Neuron (in vitro differentiated cells): Measurements from ENCODE around the gene WNT9A.
"Not testable (repeated sequence)": the region's sequence is repeated elsewhere in the genome, so short reads cannot be mapped to it uniquely, and the experiment has no call there.

Experiments used
- H2AFZ ChIP-seq: one replicate; pipeline ENCODE4 v1.6.1; 2013; ENCODE audit warnings: low read depth, mild to moderate bottlenecking, inconsistent platforms, low read length, moderate library complexity
- H3K27me3 ChIP-seq: one replicate; pipeline ENCODE4 v1.6.1; 2013; ENCODE audit warnings: low read length; ENCODE audit not compliant: insufficient read depth
- H3K36me3 ChIP-seq: one replicate; pipeline ENCODE4 v1.6.1; 2013; ENCODE audit warnings: low read length; ENCODE audit not compliant: insufficient read depth
- H3K4me1 ChIP-seq: one replicate; pipeline ENCODE4 v1.6.1; 2013; ENCODE audit warnings: low read length; ENCODE audit not compliant: insufficient read depth
- H3K4me3 ChIP-seq: 2 replicates; pipeline ENCODE4 v1.5.1; 2013; ENCODE audit warnings: mild to moderate bottlenecking, low read length, moderate library complexity
- H3K9me3 ChIP-seq: one replicate; pipeline ENCODE4 v1.6.1; 2013; ENCODE audit warnings: low read length

WNT9A gene

GRCh38 chr1:227886993-227887696 is 60.6 kb downstream of the WNT9A start:
- H3K4me1 ChIP-seq: peaks cover 5% of the 10 kb centered on the region
- H3K4me3 ChIP-seq: no peak overlapping the region
- H3K9me3 ChIP-seq: no peaks in the 10 kb centered on the region
- peak overlapping the region; percentile 59 for H2AFZ ChIP-seq
- no peaks in the 10 kb centered on the region for H3K36me3 ChIP-seq
- H3K27me3 ChIP-seq: no peaks in the 10 kb centered on the region

GRCh38 chr1:227886503-227886961 is 61.2 kb downstream of the WNT9A start:
- no peaks in the 10 kb centered on the region for H3K27me3 ChIP-seq
- no peaks in the 10 kb centered on the region for H3K36me3 ChIP-seq
- peaks cover 5% of the 10 kb centered on the region for H3K4me1 ChIP-seq
- no peaks in the 10 kb centered on the region for H3K9me3 ChIP-seq
- peak overlapping the region; percentile 59 for H2AFZ ChIP-seq
- no peak overlapping the region for H3K4me3 ChIP-seq

- Histone ChIP-seq H2AFZ (no peak overlapping the region), H3K4me1 (peaks cover 5% of the 10 kb centered on the region), H3K36me3 (no peaks in the 10 kb centered on the region), H3K9me3 (no peaks in the 10 kb centered on the region), H3K4me3 (no peak overlapping the region), H3K27me3 (no peaks in the 10 kb centered on the region)
These were observed 61.9 kb downstream of the WNT9A start for GRCh38 chr1:227885648-227886502.

- peaks cover 2% of the 10 kb centered on the region for H3K27me3 ChIP-seq
- H2AFZ ChIP-seq: no peak overlapping the region
- H3K4me1 ChIP-seq: peaks cover 5% of the 10 kb centered on the region
- H3K4me3 ChIP-seq: no peak overlapping the region
- H3K9me3 ChIP-seq: no peaks in the 10 kb centered on the region
- H3K36me3 ChIP-seq: no peaks in the 10 kb centered on the region
These were observed 62.5 kb downstream of the WNT9A start for GRCh38 chr1:227885135-227885647.

- H3K36me3 ChIP-seq: no peaks in the 10 kb centered on the region
- H3K4me1 ChIP-seq: peaks cover 5% of the 10 kb centered on the region
- no peak overlapping the region for H2AFZ ChIP-seq
These were observed 63.2 kb downstream of the WNT9A start for GRCh38 chr1:227884370-227885134.

GRCh38 chr1:227883641-227884301 is 64.0 kb downstream of the WNT9A start:
- no peak overlapping the region for H3K4me3 ChIP-seq
- H3K36me3 ChIP-seq: no peaks in the 10 kb centered on the region
- peaks cover 4% of the 10 kb centered on the region for H3K27me3 ChIP-seq
- no peaks in the 10 kb centered on the region for H3K9me3 ChIP-seq
- no peak overlapping the region for H2AFZ ChIP-seq
- H3K4me1 ChIP-seq: peaks cover 5% of the 10 kb centered on the region

More at GRCh38 chr1:227884370-227885134, 63.2 kb downstream of the WNT9A start:
- Histone ChIP-seq H3K4me3 (no peak overlapping the region), H3K27me3 (peaks cover 4% of the 10 kb centered on the region), H3K9me3 (no peaks in the 10 kb centered on the region)

GRCh38 chr1:227883073-227883520 is 64.6 kb downstream of the WNT9A start:
- no peaks in the 10 kb centered on the region for H3K9me3 ChIP-seq
- H3K27me3 ChIP-seq: peaks cover 4% of the 10 kb centered on the region
- H2AFZ ChIP-seq: no peak overlapping the region
- no peaks in the 10 kb centered on the region for H3K36me3 ChIP-seq
- no peak overlapping the region for H3K4me3 ChIP-seq
- peaks cover 5% of the 10 kb centered on the region for H3K4me1 ChIP-seq

- no peaks in the 10 kb centered on the region for H3K9me3 ChIP-seq
- no peaks in the 10 kb centered on the region for H3K36me3 ChIP-seq
- H3K4me1 ChIP-seq: no peaks in the 10 kb centered on the region
- peaks cover 4% of the 10 kb centered on the region for H3K27me3 ChIP-seq
- no peak overlapping the region for H3K4me3 ChIP-seq
- H2AFZ ChIP-seq: no peak overlapping the region
These were observed 67.3 kb downstream of the WNT9A start for GRCh38 chr1:227880342-227880924.

GRCh38 chr1:227877810-227878209 is 69.9 kb downstream of the WNT9A start:
- H3K9me3 ChIP-seq, H3K27me3 ChIP-seq, H3K36me3 ChIP-seq, H2AFZ ChIP-seq, H3K4me1 ChIP-seq, H3K4me3 ChIP-seq: not testable (repeated sequence)

- H3K4me1 ChIP-seq, H3K36me3 ChIP-seq, H3K4me3 ChIP-seq, H3K9me3 ChIP-seq, H2AFZ ChIP-seq, H3K27me3 ChIP-seq: not testable (repeated sequence)
These were observed 75.8 kb downstream of the WNT9A start for GRCh38 chr1:227871892-227872291.

- H3K9me3 ChIP-seq: no peaks in the 10 kb centered on the region
- no peaks in the 10 kb centered on the region for H3K4me1 ChIP-seq
- H3K36me3 ChIP-seq: no peaks in the 10 kb centered on the region
- H3K4me3 ChIP-seq: no peak overlapping the region
- no peak overlapping the region for H2AFZ ChIP-seq
- H3K27me3 ChIP-seq: no peaks in the 10 kb centered on the region
These were observed 77.4 kb downstream of the WNT9A start for GRCh38 chr1:227870366-227870765.

- H3K4me1 ChIP-seq: no peaks in the 10 kb centered on the region
- no peaks in the 10 kb centered on the region for H3K9me3 ChIP-seq
- H3K4me3 ChIP-seq: no peak overlapping the region
- no peaks in the 10 kb centered on the region for H3K27me3 ChIP-seq
- no peaks in the 10 kb centered on the region for H3K36me3 ChIP-seq
- no peak overlapping the region for H2AFZ ChIP-seq
These were observed 77.9 kb downstream of the WNT9A start for GRCh38 chr1:227869851-227870305.
